ENCODE data around the gene NR1I3. TPM values are rescaled to one million over a fixed set of nuclear protein-coding genes. Genes with fewer than 3 reads are reported as not detected.

The NR1I3 gene
- not detected in 2 replicates for polyA plus RNA-seq (2011; rRNA removed)
- polyA minus RNA-seq (2011; rRNA and poly(A)+ RNA removed), result not detected in 2 replicates

GRCh38 chr1:161238039-161238473, at the start of gene NR1I3:
NR1I3 (minus strand) TSS chr1:161238203; CDS start chr1:161236565, 1,638 bp downstream.
- H3K27me3 ChIP-seq (ENCODE audit: control insufficient read depth, insufficient read depth, low read length), result no peaks in the 10 kb centered on the region; the same call in 1 of the 2 replicates
- no peak for TF ChIP-seq CTCF (IDR thresholded peaks at IDR 0.05; ENCODE audit: insufficient read depth, low read depth, low read length)
- ChIA-PET CTCF (interaction anchor here (1.7 to 3.1 kb wide), 4 partner anchors 8 to 54 kb away, joined by 5 to 16 read pairs (median 9); partner anchors contain the start of gene TOMM40L), POLR2A (no interaction called here)
- DNase-seq (ENCODE audit: low read depth), result no peak
- H3K4me3 ChIP-seq (ENCODE audit: low read depth, low read length), result no peak within 1 kb of the TSS
- no peaks in the 10 kb centered on the region for H3K36me3 ChIP-seq (ENCODE audit: control insufficient read depth, insufficient read depth, low read length)

- Histone ChIP-seq H3K27me3 (ENCODE audit: control insufficient read depth, insufficient read depth, low read length) (peaks cover 5% of the 10 kb centered on the region; the same call in 1 of the 2 replicates), H3K4me3 (ENCODE audit: low read depth, low read length) (no peak overlapping the region), H3K36me3 (ENCODE audit: control insufficient read depth, insufficient read depth, low read length) (no peaks in the 10 kb centered on the region)
- no peak for DNase-seq (ENCODE audit: low read depth)
- CTCF ChIA-PET, result interaction anchor here (0.6 to 1.4 kb wide), 3 partner anchors 12 to 59 kb away, joined by 3 to 4 read pairs (median 3); no protein-coding TSS in a partner anchor
- POLR2A ChIA-PET, result no interaction called here
- no peak for TF ChIP-seq CTCF (IDR thresholded peaks at IDR 0.05; ENCODE audit: insufficient read depth, low read depth, low read length)
Measured at GRCh38 chr1:161287482-161288054, 49.6 kb upstream of the NR1I3 start.

GRCh38 chr1:161285521-161285920, 47.5 kb upstream of the NR1I3 start:
- CTCF ChIA-PET, result interaction anchor here (0.6 kb wide), 1 partner anchor 39 kb away, joined by 4 read pairs; no protein-coding TSS in a partner anchor

GRCh38 chr1:161285113-161285512, 47.1 kb upstream of the NR1I3 start:
- DNase-seq (ENCODE audit: low read depth), result no peak
- ChIA-PET CTCF (interaction anchor here (0.6 to 1.9 kb wide), 2 partner anchors 25 to 39 kb away, joined by 4 read pairs; no protein-coding TSS in a partner anchor), POLR2A (no interaction called here)
- H3K27me3 ChIP-seq (ENCODE audit: control insufficient read depth, insufficient read depth, low read length), result peaks cover 5% of the 10 kb centered on the region; the same call in 1 of the 2 replicates
- no peaks in the 10 kb centered on the region for H3K36me3 ChIP-seq (ENCODE audit: control insufficient read depth, insufficient read depth, low read length)
- no peak overlapping the region for H3K4me3 ChIP-seq (ENCODE audit: low read depth, low read length)
- no peak for TF ChIP-seq CTCF (IDR thresholded peaks at IDR 0.05; ENCODE audit: insufficient read depth, low read depth, low read length)

More at GRCh38 chr1:161285521-161285920, 47.5 kb upstream of the NR1I3 start:
- DNase-seq (ENCODE audit: low read depth), result no peak
- H3K36me3 ChIP-seq (ENCODE audit: control insufficient read depth, insufficient read depth, low read length), result no peaks in the 10 kb centered on the region
- H3K27me3 ChIP-seq (ENCODE audit: control insufficient read depth, insufficient read depth, low read length), result peaks cover 5% of the 10 kb centered on the region; the same call in 1 of the 2 replicates
- TF ChIP-seq CTCF (IDR thresholded peaks at IDR 0.05; ENCODE audit: insufficient read depth, low read depth, low read length), result no peak
- H3K4me3 ChIP-seq (ENCODE audit: low read depth, low read length), result no peak overlapping the region
- POLR2A ChIA-PET, result no interaction called here

- no peak for DNase-seq (ENCODE audit: low read depth)
- no peak for TF ChIP-seq CTCF (IDR thresholded peaks at IDR 0.05; ENCODE audit: insufficient read depth, low read depth, low read length)
- Histone ChIP-seq H3K27me3 (ENCODE audit: control insufficient read depth, insufficient read depth, low read length) (peaks cover 3% of the 10 kb centered on the region), H3K4me3 (ENCODE audit: low read depth, low read length) (no peak overlapping the region), H3K36me3 (ENCODE audit: control insufficient read depth, insufficient read depth, low read length) (no peaks in the 10 kb centered on the region)
- ChIA-PET CTCF (interaction anchor here (0.9 to 1.7 kb wide), 3 partner anchors 8 to 90 kb away, joined by 3 to 5 read pairs (median 3); no protein-coding TSS in a partner anchor), POLR2A (no interaction called here)
Measured at GRCh38 chr1:161282991-161283390, 45.0 kb upstream of the NR1I3 start.

Measured in BJ (cell line).